H9 (cell line): ENCODE data around the gene AGO3. TPM values are rescaled to one million over a fixed set of nuclear protein-coding genes. Genes with fewer than 3 reads are reported as not detected.
A peak's percentile ranks its signal among the peaks of the same experiment; 100 is the strongest.

Experiments
- DNase-seq: peaks from one replicate; pipeline ENCODE4 v3.0.0-alpha.2; 2017
- H2AFZ ChIP-seq: one replicate; pipeline ENCODE4 v1.6.1; 2013; ENCODE audit warnings: mild to moderate bottlenecking, low read length, control low read depth, moderate library complexity
- H2AK5ac ChIP-seq: 2 replicates; pipeline ENCODE4 v1.6.1; 2013; ENCODE audit warnings: low read length, control low read depth, mixed read lengths; ENCODE audit not compliant: insufficient read length
- H2BK120ac ChIP-seq: one replicate; pipeline ENCODE4 v1.6.1; 2013; ENCODE audit warnings: low read depth, mild to moderate bottlenecking, low read length, control low read depth, inconsistent platforms; ENCODE audit not compliant: poor library complexity, severe bottlenecking
- H2BK12ac ChIP-seq: 2 replicates; pipeline ENCODE4 v1.6.1; 2013; ENCODE audit warnings: low read length, control low read depth, mixed read lengths, low read depth; ENCODE audit not compliant: insufficient read length
- H2BK15ac ChIP-seq: 2 replicates; pipeline ENCODE4 v1.6.1; 2013; ENCODE audit warnings: low read depth, low read length, control low read depth
- H2BK20ac ChIP-seq: one replicate; pipeline ENCODE4 v1.6.1; 2013; ENCODE audit warnings: low read depth, mild to moderate bottlenecking, low read length, control low read depth, inconsistent platforms; ENCODE audit not compliant: poor library complexity, severe bottlenecking
- H2BK5ac ChIP-seq: 2 replicates; pipeline ENCODE4 v1.6.1; 2013; ENCODE audit warnings: low read length, control low read depth, mixed read lengths; ENCODE audit not compliant: insufficient read length
- H3K14ac ChIP-seq: 2 replicates; pipeline ENCODE4 v1.6.1; 2013; ENCODE audit warnings: low read length, control low read depth; ENCODE audit not compliant: insufficient read depth
- H3K18ac ChIP-seq: 2 replicates; pipeline ENCODE4 v1.6.1; 2013; ENCODE audit warnings: low read depth, mild to moderate bottlenecking, mixed read lengths, low read length, control low read depth; ENCODE audit not compliant: insufficient read length
- H3K23ac ChIP-seq: 2 replicates; pipeline ENCODE4 v1.6.1; 2013; ENCODE audit warnings: low read length, control low read depth, mixed read lengths, low read depth; ENCODE audit not compliant: insufficient read length
- H3K23me2 ChIP-seq: 2 replicates; pipeline ENCODE4 v1.6.1; 2013; ENCODE audit warnings: low read depth, mild to moderate bottlenecking, mixed read lengths, low read length, control low read depth; ENCODE audit not compliant: insufficient read length, poor library complexity, severe bottlenecking
- H3K27ac ChIP-seq: 2 replicates; pipeline ENCODE4 v1.5.1; 2013; ENCODE audit warnings: low read length, control low read depth, mixed read lengths, low read depth; ENCODE audit not compliant: insufficient read length
- H3K27me3 ChIP-seq: 2 replicates; pipeline ENCODE4 v1.6.1; 2013; ENCODE audit warnings: low read length, control low read depth, inconsistent platforms; ENCODE audit not compliant: insufficient read depth
- H3K4ac ChIP-seq: 2 replicates; pipeline ENCODE4 v1.6.1; 2013; ENCODE audit warnings: low read depth, mild to moderate bottlenecking, control low read depth, inconsistent platforms, low read length, moderate library complexity
- H3K4me1 ChIP-seq: 2 replicates; pipeline ENCODE4 v1.6.1; 2013; ENCODE audit warnings: low read length, control low read depth, inconsistent platforms; ENCODE audit not compliant: insufficient read depth
- H3K4me2 ChIP-seq: 2 replicates; pipeline ENCODE4 v1.6.1; 2013; ENCODE audit warnings: low read length, control low read depth, mixed read lengths; ENCODE audit not compliant: insufficient read length, insufficient read depth
- H3K56ac ChIP-seq: 2 replicates; pipeline ENCODE4 v1.6.1; 2013; ENCODE audit warnings: low read depth, mild to moderate bottlenecking, mixed read lengths, low read length, control low read depth; ENCODE audit not compliant: insufficient read length
- H3K79me1 ChIP-seq: 2 replicates; pipeline ENCODE4 v1.6.1; 2013; ENCODE audit warnings: low read depth, mild to moderate bottlenecking, moderate library complexity, low read length, control low read depth, inconsistent platforms; ENCODE audit not compliant: insufficient read depth, poor library complexity, severe bottlenecking
- H3K79me2 ChIP-seq: 2 replicates; pipeline ENCODE4 v1.6.1; 2013; ENCODE audit warnings: low read length, control low read depth, inconsistent platforms; ENCODE audit not compliant: insufficient read depth
- H3K9ac ChIP-seq: 2 replicates; pipeline ENCODE4 v1.6.1; 2013; ENCODE audit warnings: low read length, control low read depth, mixed read lengths; ENCODE audit not compliant: insufficient read length; ENCODE audit errors: extremely low read depth
- H3K9me3 ChIP-seq: one replicate; pipeline ENCODE4 v1.6.1; 2013; ENCODE audit warnings: low read depth, low read length, inconsistent platforms; ENCODE audit not compliant: control insufficient read depth
- H3T11ph ChIP-seq: one replicate; pipeline ENCODE4 v1.6.1; 2013; ENCODE audit warnings: mild to moderate bottlenecking, low read length, control low read depth, inconsistent platforms
- H4K20me1 ChIP-seq: one replicate; pipeline ENCODE4 v1.6.1; 2013; ENCODE audit not compliant: control insufficient read depth, insufficient read length, insufficient read depth
- H4K5ac ChIP-seq: 2 replicates; pipeline ENCODE4 v1.6.1; 2013; ENCODE audit warnings: low read depth, mild to moderate bottlenecking, mixed read lengths, low read length, control low read depth; ENCODE audit not compliant: insufficient read length
- H4K8ac ChIP-seq: replicated peaks from 2 replicates; pipeline ENCODE4 v1.6.1; 2013; ENCODE audit warnings: low read length, control low read depth, mixed read lengths, low read depth; ENCODE audit not compliant: insufficient read length
- H4K91ac ChIP-seq: 2 replicates; pipeline ENCODE4 v1.6.1; 2013; ENCODE audit warnings: low read depth, mild to moderate bottlenecking, moderate library complexity, mixed read lengths, low read length, control low read depth; ENCODE audit not compliant: insufficient read length
- H3K27ac Mint-ChIP-seq, 3 experiments: 2 replicates in 2 of 3; 3 replicates in 1 of 3; pipeline ENCODE4 v1.8.0; 2020 to 2021; ENCODE audit warnings: mixed read lengths in 3 of 3, mild to moderate bottlenecking in 1 of 3, moderate library complexity in 1 of 3
- H3K27me3 Mint-ChIP-seq: 2 replicates; pipeline ENCODE4 v1.8.0; 2021; ENCODE audit warnings: low read depth, mild to moderate bottlenecking, moderate library complexity, mixed read lengths
- H3K36me3 Mint-ChIP-seq, 3 experiments: 2 replicates in 2 of 3; 3 replicates in 1 of 3; pipeline ENCODE4 v1.8.0; 2020 to 2021; ENCODE audit warnings: low read depth in 3 of 3, mixed read lengths in 3 of 3; ENCODE audit not compliant: insufficient read depth in 1 of 3
- H3K4me1 Mint-ChIP-seq, 2 experiments: 2 replicates each; pipeline ENCODE4 v1.8.0; 2020; ENCODE audit warnings: mixed read lengths in 2 of 2
- H3K4me3 Mint-ChIP-seq, 2 experiments: 2 replicates in 1 of 2; 3 replicates in 1 of 2; pipeline ENCODE4 v1.8.0; 2020 to 2021; ENCODE audit warnings: mild to moderate bottlenecking in 2 of 2, mixed read lengths in 2 of 2, moderate library complexity in 1 of 2
- H3K9me3 Mint-ChIP-seq, 2 experiments: 2 replicates in 1 of 2; 3 replicates in 1 of 2; pipeline ENCODE4 v1.8.0; 2020; ENCODE audit warnings: mild to moderate bottlenecking in 2 of 2, mixed read lengths in 2 of 2, moderate library complexity in 1 of 2
- WGBS: extraction: QIAGEN DNeasy Blood & Tissue Kit; methylation state at CpG from one replicate; pipeline ENCODE4 v1.1.7; 2013; ENCODE audit warnings: missing lambda C conversion rate, low lambda C conversion rate, mixed read lengths; ENCODE audit not compliant: insufficient read length; ENCODE audit errors: extremely low coverage; 5-methylcytosine and 5-hydroxymethylcytosine counted together
- total RNA-seq: library from RNA; stranded (reverse); gene quantifications from 2 replicates; pipeline ENCODE4 v1.2.1, GENCODE V29; 2021
- TF ChIP-seq, protein P1 (sequence below): fragments of 200-600 bp; sonication (generic); conservative IDR thresholded peaks from 3 replicates; pipeline ENCODE4 v1.8.0; 2021; ENCODE audit warnings: antibody characterized with exemption, mild to moderate bottlenecking

Gene AGO3
- total RNA-seq, 1 experiment from 2014 or later: 27.0 TPM

GRCh38 chr1:36109041-36109679 is 178.3 kb downstream of the AGO3 start:
- Mint-ChIP-seq H3K27me3 (no peaks in the 10 kb centered on the region; the same call in none of the 2 replicates), H3K4me3 (no peak overlapping the region), H3K4me1 (peaks cover 0 to 6% of the 10 kb centered on the region in 2 experiments; a peak in 3 of 4 replicates), H3K27ac (peak overlapping the region in 2 of 3 experiments; percentile 28 to 75; a peak in 2 of 7 replicates), H3K36me3 (no peaks in the 10 kb centered on the region; a peak in 1 of 7 replicates), H3K9me3 (no peaks in the 10 kb centered on the region)
- Histone ChIP-seq H2BK20ac (no peak overlapping the region), H2BK120ac (no peak overlapping the region), H3K9me3 (no peaks in the 10 kb centered on the region), H2BK15ac (no peak overlapping the region), H4K91ac (no peak overlapping the region), H3K4ac (no peak overlapping the region), H3K79me2 (no peaks in the 10 kb centered on the region), H3K4me1 (no peaks in the 10 kb centered on the region), H4K8ac (no peak overlapping the region), H4K20me1 (no peaks in the 10 kb centered on the region), H3K14ac (no peak overlapping the region), H3K27ac (no peak overlapping the region), H2BK5ac (no peak overlapping the region), H3K9ac (no peak overlapping the region), H3K23ac (no peak overlapping the region), H3K56ac (no peak overlapping the region), H2AFZ (no peak overlapping the region), H4K5ac (no peak overlapping the region), H3K27me3 (no peaks in the 10 kb centered on the region), H3K23me2 (no peaks in the 10 kb centered on the region), H3K18ac (no peak overlapping the region), H3K79me1 (no peaks in the 10 kb centered on the region), H2AK5ac (no peak overlapping the region), H3K4me2 (no peak overlapping the region), H2BK12ac (no peak overlapping the region), H3T11ph (no peak overlapping the region)
- no CpG with 5 or more reads among the region's 11 CpGs for WGBS
- DNase-seq: no peak
- TF ChIP-seq, protein P1, sequence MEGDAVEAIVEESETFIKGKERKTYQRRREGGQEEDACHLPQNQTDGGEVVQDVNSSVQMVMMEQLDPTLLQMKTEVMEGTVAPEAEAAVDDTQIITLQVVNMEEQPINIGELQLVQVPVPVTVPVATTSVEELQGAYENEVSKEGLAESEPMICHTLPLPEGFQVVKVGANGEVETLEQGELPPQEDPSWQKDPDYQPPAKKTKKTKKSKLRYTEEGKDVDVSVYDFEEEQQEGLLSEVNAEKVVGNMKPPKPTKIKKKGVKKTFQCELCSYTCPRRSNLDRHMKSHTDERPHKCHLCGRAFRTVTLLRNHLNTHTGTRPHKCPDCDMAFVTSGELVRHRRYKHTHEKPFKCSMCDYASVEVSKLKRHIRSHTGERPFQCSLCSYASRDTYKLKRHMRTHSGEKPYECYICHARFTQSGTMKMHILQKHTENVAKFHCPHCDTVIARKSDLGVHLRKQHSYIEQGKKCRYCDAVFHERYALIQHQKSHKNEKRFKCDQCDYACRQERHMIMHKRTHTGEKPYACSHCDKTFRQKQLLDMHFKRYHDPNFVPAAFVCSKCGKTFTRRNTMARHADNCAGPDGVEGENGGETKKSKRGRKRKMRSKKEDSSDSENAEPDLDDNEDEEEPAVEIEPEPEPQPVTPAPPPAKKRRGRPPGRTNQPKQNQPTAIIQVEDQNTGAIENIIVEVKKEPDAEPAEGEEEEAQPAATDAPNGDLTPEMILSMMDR: no peak
